K562 (cell line): Measurements from ENCODE around the gene RPP14.

ENCODE experiments used
- BHLHE40 ChIP-seq: IDR thresholded peaks from 2 replicates; pipeline ENCODE4 v1.6.1; 2011; ENCODE audit warnings: low read length, improper control_type of control experiment
- EP300 ChIP-seq: IDR thresholded peaks from 2 replicates; pipeline ENCODE4 v1.6.1; 2012; ENCODE audit warnings: low read length, improper control_type of control experiment
- MBD2 ChIP-seq: sonication (generic); IDR thresholded peaks from 2 replicates; pipeline ENCODE4 v1.6.1; 2016; ENCODE audit warnings: low read depth, borderline replicate concordance
- SRSF1 ChIP-seq: fragments of 200-400 bp; formaldehyde crosslinking; IDR thresholded peaks from 2 replicates; pipeline ENCODE4 v1.6.1; 2017; ENCODE audit warnings: mild to moderate bottlenecking, low read depth, low read length, moderate library complexity
- YY1 ChIP-seq, 3 experiments: IDR thresholded peaks; 2 replicates each; pipeline ENCODE4 v1.6.1; 2011; ENCODE audit warnings: low read length in 2 of 3, mild to moderate bottlenecking in 2 of 3, moderate library complexity in 2 of 3, borderline replicate concordance in 1 of 3, control low read depth in 1 of 3, low read depth in 1 of 3; ENCODE audit not compliant: insufficient read depth in 3 of 3, insufficient replicate concordance in 2 of 3, control insufficient read depth in 1 of 3, insufficient read length in 1 of 3; ENCODE audit errors: extremely low read depth in 1 of 3
- ZNF780A ChIP-seq: fragments of 250-450 bp; sonication (Bioruptor Pico); IDR thresholded peaks from 2 replicates; pipeline ENCODE4 v1.5.0; 2021; ENCODE audit warnings: mild to moderate bottlenecking
- TF ChIP-seq, protein P1 (sequence below), 3 experiments: IDR thresholded peaks in 2 of 3; conservative IDR thresholded peaks in 1 of 3; 2 replicates each; pipeline ENCODE4 v1.5.1; 2011 to 2012; ENCODE audit warnings: low read length in 3 of 3, mild to moderate bottlenecking in 3 of 3, control low read depth in 2 of 3, improper control_type of control experiment in 1 of 3, inconsistent platforms in 1 of 3, low read depth in 1 of 3, mixed read lengths in 1 of 3, moderate library complexity in 1 of 3; ENCODE audit not compliant: insufficient read depth in 2 of 3
- TF ChIP-seq, protein P2 (sequence below): sonication (generic); formaldehyde crosslinking; IDR thresholded peaks from 2 replicates; pipeline ENCODE4 v1.9.0; 2022; ENCODE audit warnings: mild to moderate bottlenecking, missing genetic modification reagents

GRCh38 chr3:58260733-58261132 is 45.3 kb upstream of the RPP14 start:
- no peak for TF ChIP-seq BHLHE40
- TF ChIP-seq YY1 (IDR thresholded peaks at IDR 0.05; ENCODE audit: borderline replicate concordance in 1 of 3, control insufficient read depth in 1 of 3, extremely low read depth in 1 of 3, insufficient read depth in 3 of 3, insufficient read length in 1 of 3, insufficient replicate concordance in 2 of 3, low read depth in 1 of 3, low read length in 2 of 3), result no peak
- no peak for TF ChIP-seq MBD2
- TF ChIP-seq, protein P1, sequence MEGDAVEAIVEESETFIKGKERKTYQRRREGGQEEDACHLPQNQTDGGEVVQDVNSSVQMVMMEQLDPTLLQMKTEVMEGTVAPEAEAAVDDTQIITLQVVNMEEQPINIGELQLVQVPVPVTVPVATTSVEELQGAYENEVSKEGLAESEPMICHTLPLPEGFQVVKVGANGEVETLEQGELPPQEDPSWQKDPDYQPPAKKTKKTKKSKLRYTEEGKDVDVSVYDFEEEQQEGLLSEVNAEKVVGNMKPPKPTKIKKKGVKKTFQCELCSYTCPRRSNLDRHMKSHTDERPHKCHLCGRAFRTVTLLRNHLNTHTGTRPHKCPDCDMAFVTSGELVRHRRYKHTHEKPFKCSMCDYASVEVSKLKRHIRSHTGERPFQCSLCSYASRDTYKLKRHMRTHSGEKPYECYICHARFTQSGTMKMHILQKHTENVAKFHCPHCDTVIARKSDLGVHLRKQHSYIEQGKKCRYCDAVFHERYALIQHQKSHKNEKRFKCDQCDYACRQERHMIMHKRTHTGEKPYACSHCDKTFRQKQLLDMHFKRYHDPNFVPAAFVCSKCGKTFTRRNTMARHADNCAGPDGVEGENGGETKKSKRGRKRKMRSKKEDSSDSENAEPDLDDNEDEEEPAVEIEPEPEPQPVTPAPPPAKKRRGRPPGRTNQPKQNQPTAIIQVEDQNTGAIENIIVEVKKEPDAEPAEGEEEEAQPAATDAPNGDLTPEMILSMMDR (IDR thresholded peaks at IDR 0.05 in 2 of 3, conservative IDR thresholded peaks at IDR 0.05 in 1 of 3; ENCODE audit: insufficient read depth in 2 of 3, low read depth in 1 of 3, low read length in 3 of 3), result no peak
- TF ChIP-seq ZNF780A (CRISPR knock-in tag), result no peak
- TF ChIP-seq SRSF1, result no peak
- TF ChIP-seq EP300, result no peak
- TF ChIP-seq, protein P2, sequence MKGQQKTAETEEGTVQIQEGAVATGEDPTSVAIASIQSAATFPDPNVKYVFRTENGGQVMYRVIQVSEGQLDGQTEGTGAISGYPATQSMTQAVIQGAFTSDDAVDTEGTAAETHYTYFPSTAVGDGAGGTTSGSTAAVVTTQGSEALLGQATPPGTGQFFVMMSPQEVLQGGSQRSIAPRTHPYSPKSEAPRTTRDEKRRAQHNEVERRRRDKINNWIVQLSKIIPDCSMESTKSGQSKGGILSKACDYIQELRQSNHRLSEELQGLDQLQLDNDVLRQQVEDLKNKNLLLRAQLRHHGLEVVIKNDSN (CRISPR knock-in tag), result no peak
